Embryonic facial prominence (tissue), 1 donor: ENCODE measurements around the gene RAC2.
A peak's percentile ranks its signal among the peaks of the same experiment; 100 is the strongest.

Source experiments
- DNase-seq: peaks from one replicate; pipeline ENCODE4 v3.0.0-alpha.2; 2016; ENCODE audit errors: extremely low spot score

Gene RAC2

DNA sequence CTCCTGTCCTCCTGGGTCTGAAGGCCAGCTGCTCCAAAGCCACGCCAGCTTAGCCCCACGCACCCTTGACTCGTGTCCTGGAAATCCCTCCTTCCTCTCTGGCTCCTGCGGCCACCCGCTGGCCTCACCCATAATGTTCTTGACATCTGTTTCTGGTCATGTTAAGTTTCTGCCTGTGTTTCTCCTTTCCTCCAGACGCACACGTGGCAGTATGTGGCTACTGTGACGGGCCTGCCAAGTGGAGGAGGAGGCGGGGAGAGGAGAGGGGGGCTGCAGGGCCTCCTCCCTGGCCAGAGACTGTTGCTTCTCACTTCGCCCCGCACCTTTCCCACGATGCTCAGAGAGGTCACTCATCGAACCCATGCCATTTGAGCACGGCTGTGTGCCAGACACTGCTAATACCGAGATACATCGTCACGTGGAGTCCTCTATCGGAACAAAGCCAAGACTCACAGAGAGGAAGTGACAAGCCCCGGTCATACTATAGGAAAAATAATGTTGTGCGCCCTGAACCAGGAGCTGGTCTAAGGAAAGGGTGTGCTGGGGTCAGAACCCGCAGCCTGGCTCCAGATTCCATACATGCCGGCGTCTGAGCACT is 67.5 kb downstream of the RAC2 start:
- peak; percentile 74 for DNase-seq

DNA sequence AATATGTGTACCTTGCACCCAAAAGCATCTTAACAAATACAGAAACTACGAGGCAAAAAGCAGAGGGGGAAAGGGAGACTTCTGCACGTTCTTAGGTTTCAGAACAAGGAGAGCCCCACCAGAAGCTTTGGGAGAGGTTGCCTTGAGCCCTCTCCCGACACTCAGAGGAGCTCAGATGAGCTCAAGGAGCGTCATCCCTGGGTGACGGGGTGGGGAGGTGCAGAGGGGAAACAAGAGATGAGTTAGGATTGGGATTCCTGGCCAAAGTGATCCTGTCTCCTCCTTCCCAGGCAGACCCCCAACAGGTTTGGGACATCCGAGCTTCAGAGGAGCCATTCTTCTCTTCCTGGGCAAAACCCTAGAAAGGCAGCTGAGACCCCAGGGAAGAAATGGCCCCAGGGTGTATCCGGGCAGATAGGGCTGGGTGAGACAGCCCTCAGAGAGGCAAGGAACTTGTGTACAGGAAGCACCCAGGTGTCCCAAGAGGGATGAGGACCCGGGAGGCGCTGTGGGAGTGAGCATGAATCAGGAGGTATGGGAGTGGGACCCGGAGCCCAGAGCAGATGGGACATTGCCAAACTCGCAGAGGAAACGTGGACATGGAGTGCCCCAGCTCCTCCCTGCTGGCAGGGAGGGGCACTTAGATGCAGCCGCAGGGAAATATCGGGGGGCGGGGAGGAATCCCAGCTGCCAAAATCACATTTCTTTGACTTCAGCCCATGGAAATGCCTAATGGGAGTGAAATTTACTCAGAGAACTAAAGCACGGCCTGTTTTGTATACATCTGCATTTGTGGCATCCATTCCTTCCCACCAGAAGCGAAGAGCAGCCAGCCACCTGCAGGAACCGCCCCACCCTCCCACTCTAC is 68.4 kb downstream of the RAC2 start:
- DNase-seq = no peak
